Prostate gland (tissue), 2 donors: ENCODE data around the gene SPAG7.

Experiments
- CTCF ChIP-seq, 4 experiments: fragments of 200-600 bp in 2 of 4; fragments of 450-650 bp in 2 of 4; sonication (generic) in 2 of 4; IDR thresholded peaks; 1 replicate in 3 of 4; 2 replicates in 1 of 4; pipeline ENCODE4 v1.5.1; 2016 to 2019; ENCODE audit warnings: antibody characterized with exemption in 4 of 4, mild to moderate bottlenecking in 2 of 4, moderate library complexity in 2 of 4
- POLR2A ChIP-seq: fragments of 450-650 bp; IDR thresholded peaks from one replicate; pipeline ENCODE4 v1.6.1; 2016; ENCODE audit warnings: antibody characterized with exemption, mild to moderate bottlenecking
- POLR2AphosphoS5 ChIP-seq: sonication (generic); formaldehyde crosslinking; IDR thresholded peaks from one replicate; pipeline ENCODE4 v1.6.1; 2017; ENCODE audit warnings: antibody characterized with exemption

DNA sequence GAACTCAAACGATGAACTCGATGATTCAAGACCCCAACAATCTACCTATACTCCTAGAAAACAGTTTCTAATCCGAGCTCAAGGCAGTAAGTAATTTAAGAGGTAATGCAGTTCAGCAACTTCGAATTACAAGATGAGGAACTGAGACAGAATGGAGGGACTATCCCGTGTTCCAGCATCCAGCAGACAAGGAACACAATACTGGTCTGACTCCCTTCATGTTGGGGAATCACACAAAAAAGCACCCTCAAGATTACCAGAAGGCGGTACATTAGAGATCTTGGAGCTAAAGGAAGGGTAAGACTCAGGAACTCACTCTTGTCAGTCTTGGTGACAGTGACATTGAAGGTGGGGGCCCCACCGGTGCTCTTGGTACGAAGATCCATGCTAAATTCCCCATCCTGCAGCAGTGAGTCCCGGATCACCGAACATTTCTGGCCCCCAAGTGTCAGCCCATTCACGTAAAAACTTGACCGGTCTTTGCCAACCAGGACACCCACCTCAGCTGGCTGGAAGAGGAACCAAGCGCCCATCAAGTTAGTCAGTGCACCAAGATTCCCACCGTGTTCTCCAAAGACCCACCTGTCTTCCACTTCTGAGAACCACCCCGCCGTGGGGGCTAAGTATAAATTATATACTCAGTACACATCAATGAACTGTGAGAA is 21.2 kb downstream of the SPAG7 start:
- TF ChIP-seq CTCF (IDR thresholded peaks at IDR 0.05) = no peak
- no peak for TF ChIP-seq POLR2A
- no peak for TF ChIP-seq POLR2AphosphoS5
